MG63 (cell line): ENCODE data around the gene KIAA0825. TPM values are rescaled to one million over a fixed set of nuclear protein-coding genes. Genes with fewer than 3 reads are reported as not detected.

ENCODE experiments used
- DNase-seq: peaks from one replicate; pipeline ENCODE4 v3.0.0-alpha.2; 2020
- H3K27me3 ChIP-seq: fragments of 250-450 bp; sonication (Bioruptor Pico); 2 replicates; pipeline ENCODE4 v1.5.1; 2020; ENCODE audit warnings: mild to moderate bottlenecking, moderate library complexity
- H3K36me3 ChIP-seq: fragments of 250-450 bp; sonication (Bioruptor Pico); 2 replicates; pipeline ENCODE4 v1.5.1; 2020; ENCODE audit warnings: mild to moderate bottlenecking, moderate library complexity
- H3K4me3 ChIP-seq: fragments of 250-450 bp; sonication (Bioruptor Pico); 2 replicates; pipeline ENCODE4 v1.5.1; 2020; ENCODE audit warnings: mild to moderate bottlenecking, moderate library complexity
- H3K9me3 ChIP-seq: fragments of 250-450 bp; sonication (Bioruptor Pico); 2 replicates; pipeline ENCODE4 v1.5.1; 2020; ENCODE audit warnings: mild to moderate bottlenecking, moderate library complexity
- total RNA-seq: library from RNA; depleted of rRNA; stranded (reverse); fragments of >200 nt; shearing (Covaris generic); gene quantifications from 2 replicates; pipeline ENCODE4 v1.2.3, GENCODE V29; 2014; ENCODE audit warnings: low replicate concordance

KIAA0825 gene
- total RNA-seq, 1 experiment from 2014 or later = 0.92 TPM

DNA sequence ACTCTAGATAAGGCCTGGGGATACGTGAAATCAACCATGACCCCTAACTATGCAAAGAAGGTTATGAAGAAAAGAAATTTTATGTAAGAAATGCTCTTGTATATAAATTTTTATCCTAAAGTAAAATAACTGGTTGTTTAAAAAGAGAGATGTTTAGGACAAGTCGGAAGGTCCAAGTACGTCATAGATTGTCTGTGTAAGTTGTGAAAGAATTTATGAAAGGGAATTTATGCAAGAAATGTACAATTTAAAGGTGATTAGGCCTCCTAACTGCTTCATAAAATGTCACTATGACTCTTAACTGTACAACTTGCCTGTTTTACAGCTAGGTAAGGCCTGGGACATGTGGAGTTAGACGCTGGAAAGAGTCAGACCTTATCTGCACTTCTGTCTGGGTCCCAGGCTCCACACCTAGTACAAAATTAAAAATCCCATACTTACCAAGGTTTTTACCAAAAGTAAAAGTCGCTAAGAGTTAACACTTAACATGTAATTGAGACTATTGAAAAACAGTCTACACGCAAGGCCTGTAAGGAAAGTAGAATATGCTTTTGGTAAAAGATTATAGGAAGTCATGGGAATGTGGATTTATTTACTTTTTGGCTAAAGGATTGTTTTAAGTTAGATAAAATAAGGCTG lies 77.4 kb downstream of the KIAA0825 start:
- Histone ChIP-seq H3K27me3 (no peaks in the 10 kb centered on the region), H3K9me3 (peaks cover 21% of the 10 kb centered on the region), H3K36me3 (no peaks in the 10 kb centered on the region), H3K4me3 (no peak overlapping the region)
- no peak for DNase-seq

DNA sequence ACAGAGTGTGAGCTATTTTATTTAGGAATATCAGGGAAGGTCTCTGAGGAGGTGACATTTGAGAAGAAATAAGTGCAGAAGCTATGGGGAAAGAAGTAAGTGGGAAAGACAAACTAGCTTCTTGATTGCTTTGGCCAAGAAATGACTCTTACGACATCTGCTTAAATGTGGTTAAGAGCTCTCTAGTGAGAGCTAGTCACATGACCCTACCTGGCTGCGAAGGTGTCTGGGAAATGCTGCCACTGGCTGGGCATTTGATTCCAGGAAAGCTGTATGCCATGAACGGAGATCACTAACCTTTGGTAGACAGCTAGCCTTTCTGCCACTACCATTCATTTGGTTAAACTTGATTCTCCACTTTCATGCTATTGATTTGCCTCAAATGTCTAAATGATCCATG lies 80.1 kb downstream of the KIAA0825 start:
- no peaks in the 10 kb centered on the region for H3K27me3 ChIP-seq
- no peaks in the 10 kb centered on the region for H3K36me3 ChIP-seq
- peaks cover 21% of the 10 kb centered on the region for H3K9me3 ChIP-seq
- H3K4me3 ChIP-seq = no peak overlapping the region
- no peak for DNase-seq

DNA sequence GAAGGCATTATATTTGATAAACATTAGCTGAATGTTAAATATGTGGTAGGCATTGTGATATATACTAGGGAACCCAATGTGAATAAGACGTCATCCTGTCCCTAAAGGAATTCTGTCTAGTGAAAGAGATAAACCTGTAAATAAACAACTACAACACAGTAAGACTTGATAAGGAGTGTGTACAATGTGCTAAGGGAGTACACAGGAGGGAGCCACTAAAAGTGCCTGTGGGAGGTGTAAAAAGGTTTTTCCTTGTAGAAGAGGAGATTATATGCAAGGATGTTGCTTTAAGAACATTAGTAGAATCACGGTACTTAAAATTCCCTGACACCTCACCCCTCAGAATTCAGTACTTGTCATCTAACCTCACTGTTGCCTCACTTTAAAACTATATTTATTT lies 91.7 kb downstream of the KIAA0825 start:
- Histone ChIP-seq H3K9me3 (no peaks in the 10 kb centered on the region), H3K36me3 (no peaks in the 10 kb centered on the region), H3K27me3 (no peaks in the 10 kb centered on the region), H3K4me3 (no peak overlapping the region)
- no peak for DNase-seq

DNA sequence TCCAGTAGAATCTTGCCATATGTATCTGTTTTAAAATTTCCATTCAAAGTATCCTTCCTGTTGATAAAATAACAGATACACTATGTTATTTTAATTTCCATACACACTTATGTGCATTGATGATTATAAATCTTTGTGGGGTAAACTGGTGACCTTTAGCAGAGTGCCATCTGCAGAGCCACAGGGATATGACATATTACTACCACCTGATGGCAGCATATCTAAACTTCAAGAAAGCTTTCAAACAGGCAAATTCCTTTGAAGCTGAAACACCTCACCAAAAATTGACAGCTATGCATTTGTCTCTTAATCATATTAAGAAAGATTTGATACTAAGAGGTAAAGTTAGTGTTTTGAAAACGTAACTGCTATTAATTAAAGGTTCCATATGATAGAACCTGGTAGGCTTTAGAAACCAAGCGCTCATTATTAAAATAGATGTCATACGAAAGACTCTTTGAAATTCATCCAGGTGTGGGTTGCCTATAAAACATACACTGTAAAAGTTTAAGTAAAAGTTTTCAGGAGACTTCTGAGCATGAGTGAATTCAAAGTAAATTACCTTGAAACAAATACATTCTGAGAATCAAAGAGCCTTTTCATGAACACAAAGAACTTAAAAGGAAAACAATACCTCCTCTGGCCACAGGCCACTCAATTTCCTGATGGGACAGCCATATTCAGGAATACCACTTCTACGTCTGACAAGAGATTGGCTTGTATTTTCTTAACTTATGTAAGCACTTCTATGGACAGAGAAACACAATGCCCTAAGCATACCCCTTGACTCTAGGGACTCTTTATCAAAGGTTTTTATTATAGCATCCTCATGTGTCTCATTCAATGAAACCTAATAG lies 93.3 kb downstream of the KIAA0825 start:
- Histone ChIP-seq H3K36me3 (no peaks in the 10 kb centered on the region), H3K27me3 (no peaks in the 10 kb centered on the region), H3K9me3 (no peaks in the 10 kb centered on the region), H3K4me3 (no peak overlapping the region)
- DNase-seq = no peak

DNA sequence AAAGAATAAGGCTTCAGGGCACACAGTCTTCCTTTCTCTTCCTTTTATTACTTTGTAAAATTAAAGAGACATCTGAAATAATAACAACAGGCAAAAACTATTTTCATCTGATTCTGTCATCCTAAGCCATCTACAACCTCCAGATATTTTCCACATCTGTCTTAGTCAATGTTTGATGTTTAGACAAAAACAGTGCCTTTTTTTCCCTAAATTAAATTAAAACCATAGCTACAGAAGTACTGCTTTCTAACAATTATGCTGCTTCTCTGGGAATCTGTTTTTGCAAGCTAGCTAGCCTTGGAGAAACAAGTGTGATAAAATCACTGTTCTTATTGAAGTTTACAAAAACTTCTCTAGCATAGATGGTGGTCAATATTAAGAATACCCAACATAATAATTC lies 95.4 kb downstream of the KIAA0825 start:
- no peaks in the 10 kb centered on the region for H3K27me3 ChIP-seq
- no peaks in the 10 kb centered on the region for H3K9me3 ChIP-seq
- H3K4me3 ChIP-seq = no peak overlapping the region
- no peaks in the 10 kb centered on the region for H3K36me3 ChIP-seq
- DNase-seq = no peak

DNA sequence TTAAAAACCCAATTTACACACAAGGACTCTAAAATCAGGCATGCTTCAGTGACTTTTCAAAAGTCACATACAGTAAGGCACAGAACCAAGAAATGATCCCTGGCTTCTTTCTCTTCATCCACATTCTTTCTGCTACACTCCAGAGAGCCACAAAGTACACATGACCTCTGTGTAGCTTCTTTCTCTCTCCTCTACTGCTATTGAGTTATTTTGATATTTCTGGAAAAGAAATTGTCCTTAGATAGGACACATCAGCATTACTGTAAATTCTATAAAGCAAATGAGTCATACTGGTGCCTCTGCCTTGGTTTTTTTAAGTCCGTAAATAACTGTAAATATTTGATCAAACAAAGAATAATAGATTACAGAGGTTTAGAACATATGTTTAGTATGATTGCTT lies 96.3 kb downstream of the KIAA0825 start:
- Histone ChIP-seq H3K4me3 (no peak overlapping the region), H3K9me3 (no peaks in the 10 kb centered on the region), H3K27me3 (no peaks in the 10 kb centered on the region), H3K36me3 (no peaks in the 10 kb centered on the region)
- DNase-seq = no peak

DNA sequence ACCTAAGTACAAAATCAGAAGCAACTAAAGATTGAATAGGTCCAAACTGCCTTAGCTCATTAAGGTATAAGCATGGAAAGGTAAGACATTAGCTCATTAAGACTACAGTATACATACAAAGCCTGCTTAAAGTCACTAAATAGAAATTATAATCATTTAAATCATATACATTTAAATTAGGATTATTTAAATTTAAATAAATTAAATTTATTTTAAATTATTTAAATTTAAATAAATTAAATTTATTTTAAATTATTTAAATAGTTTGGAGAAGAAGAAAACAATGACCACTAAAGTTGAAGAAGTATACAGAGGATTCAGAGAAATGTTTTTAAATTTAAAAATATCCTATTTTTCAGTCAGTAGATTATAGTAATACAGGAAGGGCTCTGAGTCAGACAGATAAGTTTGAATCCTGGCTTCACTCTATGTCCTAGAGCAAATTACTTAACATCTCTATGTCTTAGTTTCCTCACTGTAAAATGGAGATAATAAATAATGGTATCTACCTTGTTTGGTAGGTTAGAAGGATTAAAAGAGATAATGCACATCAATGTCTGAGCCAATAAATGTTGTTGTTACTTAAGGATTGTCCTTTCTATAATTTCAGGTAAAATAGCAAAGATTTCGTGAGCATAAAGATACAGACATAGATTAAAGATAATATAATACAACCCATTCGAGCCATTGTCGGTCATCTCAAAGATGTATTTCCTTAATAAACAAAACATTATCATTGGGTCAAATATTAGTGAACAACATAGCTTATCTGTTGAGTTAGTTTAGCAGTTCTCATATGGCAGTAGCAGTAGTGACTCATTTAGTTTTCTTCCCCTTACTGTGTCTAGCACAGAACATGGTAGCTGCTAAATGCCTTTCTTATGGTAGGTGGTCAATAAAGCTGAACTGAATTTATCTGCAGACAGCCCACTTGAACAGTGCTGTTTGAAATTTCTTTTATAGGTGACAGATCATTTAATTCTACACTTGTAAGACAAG lies 100.6 kb downstream of the KIAA0825 start:
- no peak for DNase-seq
- H3K9me3 ChIP-seq = no peaks in the 10 kb centered on the region
- no peak overlapping the region for H3K4me3 ChIP-seq
- H3K36me3 ChIP-seq = no peaks in the 10 kb centered on the region
- H3K27me3 ChIP-seq = no peaks in the 10 kb centered on the region

DNA sequence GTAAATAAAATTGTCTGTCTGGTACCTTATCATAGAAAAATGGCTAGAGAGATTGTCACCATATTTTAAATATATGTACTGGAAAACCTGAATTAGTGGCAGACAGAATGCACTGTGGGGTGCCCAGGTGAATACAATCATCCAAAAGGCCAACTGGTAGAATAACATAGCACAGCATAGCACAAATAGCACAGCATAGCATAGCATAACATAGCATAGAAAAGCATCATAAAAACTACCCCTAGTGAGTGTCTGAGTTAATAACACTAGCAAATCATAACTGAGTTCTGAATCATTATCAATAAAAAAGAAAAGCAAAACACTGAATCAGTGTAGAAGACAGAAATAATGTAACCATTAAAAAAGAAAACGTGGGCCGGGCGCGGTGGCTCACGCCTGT lies 102.3 kb downstream of the KIAA0825 start:
- H3K36me3 ChIP-seq = no peaks in the 10 kb centered on the region
- no peaks in the 10 kb centered on the region for H3K9me3 ChIP-seq
- no peaks in the 10 kb centered on the region for H3K27me3 ChIP-seq
- DNase-seq = no peak
- no peak overlapping the region for H3K4me3 ChIP-seq

DNA sequence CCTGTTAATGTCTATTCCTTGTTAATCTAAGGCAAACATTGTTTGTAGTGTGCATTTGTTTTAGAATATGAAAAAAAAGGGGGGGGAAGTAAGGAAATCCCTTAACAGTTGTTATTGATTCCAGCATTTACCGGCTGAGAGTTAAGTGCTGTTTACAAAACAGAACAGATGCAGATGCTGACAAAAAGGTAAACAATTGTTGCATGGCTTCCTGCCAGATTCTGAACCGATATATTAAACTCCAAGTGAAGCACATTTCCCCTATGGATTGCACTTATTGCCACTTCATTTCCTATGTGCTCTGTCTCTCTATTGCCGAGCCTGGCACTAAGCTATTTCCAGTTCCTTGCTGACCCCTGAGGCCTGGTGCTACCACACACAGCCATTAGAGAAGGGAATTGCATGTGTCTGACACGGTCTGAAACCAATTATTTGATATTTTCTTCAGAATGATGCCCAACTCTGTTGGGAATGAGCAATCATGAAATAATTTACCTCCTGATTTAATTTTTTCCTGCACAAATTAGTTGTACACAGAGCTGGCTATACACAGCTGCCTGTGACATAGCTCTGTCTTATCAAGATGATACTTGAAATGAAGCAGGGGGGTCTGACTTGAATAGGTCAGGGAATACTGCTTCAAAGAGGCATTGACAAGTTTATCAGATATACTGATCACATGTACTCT lies 109.8 kb downstream of the KIAA0825 start:
- Histone ChIP-seq H3K9me3 (no peaks in the 10 kb centered on the region), H3K27me3 (no peaks in the 10 kb centered on the region), H3K4me3 (no peak overlapping the region), H3K36me3 (no peaks in the 10 kb centered on the region)
- DNase-seq = no peak

DNA sequence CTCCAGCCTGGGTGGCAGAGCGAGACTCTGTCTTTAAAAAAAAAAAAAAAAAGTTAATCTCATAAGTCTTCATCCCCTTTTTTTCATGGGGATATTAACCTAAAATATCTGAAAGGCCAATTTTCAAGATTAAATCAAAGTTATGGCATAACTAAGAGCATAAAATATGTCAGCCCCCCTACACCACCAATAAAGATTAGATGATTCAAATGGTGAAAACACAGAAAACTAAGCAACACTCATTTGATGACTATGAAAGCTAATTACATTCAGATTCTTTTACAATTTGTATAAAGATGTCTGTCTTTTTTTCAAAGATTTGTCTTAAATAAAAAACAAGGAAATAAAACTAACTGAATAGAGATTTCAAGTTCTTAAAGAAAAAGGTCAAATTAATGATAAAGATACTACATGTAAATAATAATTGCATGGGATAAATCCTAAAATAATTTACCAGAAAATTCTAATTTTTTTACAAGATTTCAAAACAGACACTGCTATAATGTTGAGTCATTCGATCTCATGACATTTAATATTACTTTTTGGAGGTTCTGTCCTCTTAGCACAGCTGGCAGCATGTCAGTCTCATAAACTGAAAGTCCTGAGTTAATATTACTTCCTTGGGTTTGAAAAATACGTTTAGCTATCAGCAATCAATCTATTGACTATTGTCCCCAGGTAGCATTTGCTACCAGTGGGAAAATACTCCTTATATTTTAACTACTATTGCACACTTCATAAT lies 112.9 kb downstream of the KIAA0825 start:
- no peaks in the 10 kb centered on the region for H3K9me3 ChIP-seq
- H3K36me3 ChIP-seq = no peaks in the 10 kb centered on the region
- no peaks in the 10 kb centered on the region for H3K27me3 ChIP-seq
- H3K4me3 ChIP-seq = no peak overlapping the region
- DNase-seq = no peak

DNA sequence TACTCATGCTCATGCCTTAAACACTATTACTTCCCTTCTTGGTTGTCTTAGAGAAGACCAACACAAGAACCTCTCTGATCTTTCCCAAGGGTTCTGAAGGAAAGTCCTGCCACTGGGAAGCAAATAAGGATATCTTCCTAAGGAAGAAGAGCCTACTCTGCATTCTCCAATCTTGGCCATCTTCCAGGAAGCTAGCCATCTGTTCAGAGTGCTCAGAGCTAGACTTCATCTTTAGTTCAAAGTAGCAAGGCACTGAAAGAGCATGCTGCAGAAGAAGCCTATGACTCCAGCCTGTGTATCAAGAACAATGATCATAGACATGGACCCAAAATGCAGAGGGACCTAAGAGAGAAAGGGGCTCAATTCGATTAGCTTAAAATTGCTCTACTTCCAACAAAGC lies 114.7 kb downstream of the KIAA0825 start:
- Histone ChIP-seq H3K27me3 (no peaks in the 10 kb centered on the region), H3K4me3 (no peak overlapping the region), H3K9me3 (no peaks in the 10 kb centered on the region), H3K36me3 (no peaks in the 10 kb centered on the region)
- DNase-seq = no peak

DNA sequence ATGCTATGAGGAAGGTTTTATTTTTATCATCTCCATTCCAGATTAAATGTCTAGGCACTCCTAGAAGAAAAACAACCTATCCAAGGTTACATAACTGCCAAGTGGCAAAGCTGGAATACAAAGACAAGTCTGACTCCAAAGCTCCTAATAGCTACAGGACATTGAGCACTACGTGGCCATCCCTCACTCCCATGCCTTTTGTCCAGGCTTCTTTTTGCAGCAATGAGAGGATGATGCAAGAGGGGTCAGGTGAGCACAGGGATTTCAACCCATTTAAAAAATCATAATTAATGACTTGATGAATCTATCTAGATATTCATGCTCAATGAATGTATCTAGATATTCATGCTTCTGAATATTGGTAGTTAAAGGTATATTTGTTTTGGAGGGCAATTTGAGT lies 117.0 kb downstream of the KIAA0825 start:
- H3K9me3 ChIP-seq = no peaks in the 10 kb centered on the region
- H3K27me3 ChIP-seq = no peaks in the 10 kb centered on the region

DNA sequence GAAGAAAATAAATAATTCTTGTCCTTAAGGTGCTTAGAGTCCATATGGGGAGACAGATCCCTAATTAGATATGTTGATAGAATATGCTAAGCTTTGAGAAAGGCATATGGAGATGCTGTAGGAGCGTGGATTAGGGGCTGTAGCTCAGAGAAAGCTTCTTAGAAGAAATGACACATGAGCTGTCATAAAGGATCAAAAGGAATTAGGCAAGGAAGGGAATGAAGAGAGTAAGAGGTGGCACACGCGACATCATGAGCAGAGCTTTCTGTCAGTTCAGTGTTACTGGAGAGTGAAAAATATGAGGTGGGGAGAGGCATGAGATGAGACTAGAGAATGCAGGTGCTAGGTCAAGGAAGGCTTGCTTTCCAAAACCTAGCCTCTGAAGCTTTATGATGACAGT lies 118.6 kb downstream of the KIAA0825 start:
- DNase-seq = no peak
- H3K9me3 ChIP-seq = no peaks in the 10 kb centered on the region
- no peak overlapping the region for H3K4me3 ChIP-seq
- H3K27me3 ChIP-seq = no peaks in the 10 kb centered on the region
- H3K36me3 ChIP-seq = no peaks in the 10 kb centered on the region

More for the DNA sequence above, 117.0 kb downstream of the KIAA0825 start:
- Histone ChIP-seq H3K36me3 (no peaks in the 10 kb centered on the region), H3K4me3 (no peak overlapping the region)
- no peak for DNase-seq

DNA sequence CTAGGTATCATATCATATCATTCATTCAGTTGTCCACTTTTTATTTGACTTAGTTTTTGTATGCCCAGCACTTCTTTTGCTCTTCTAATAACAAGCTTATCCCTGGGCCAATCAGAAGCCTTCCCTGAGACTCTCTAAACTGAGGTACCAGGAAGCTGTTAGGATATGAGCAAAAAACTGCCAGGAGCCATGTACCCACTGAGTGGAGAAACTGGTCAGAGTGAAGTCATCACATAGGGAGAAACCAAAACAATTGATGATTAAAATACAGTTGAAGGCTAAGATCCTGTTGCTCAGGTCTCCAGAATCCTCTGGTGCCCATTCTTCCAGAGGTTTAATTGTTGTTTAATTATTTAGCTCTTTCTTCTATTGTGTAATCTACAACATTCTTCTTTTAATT lies 120.2 kb downstream of the KIAA0825 start:
- H3K27me3 ChIP-seq = no peaks in the 10 kb centered on the region
- DNase-seq = no peak
- H3K36me3 ChIP-seq = no peaks in the 10 kb centered on the region
- H3K9me3 ChIP-seq = no peaks in the 10 kb centered on the region
- no peak overlapping the region for H3K4me3 ChIP-seq

DNA sequence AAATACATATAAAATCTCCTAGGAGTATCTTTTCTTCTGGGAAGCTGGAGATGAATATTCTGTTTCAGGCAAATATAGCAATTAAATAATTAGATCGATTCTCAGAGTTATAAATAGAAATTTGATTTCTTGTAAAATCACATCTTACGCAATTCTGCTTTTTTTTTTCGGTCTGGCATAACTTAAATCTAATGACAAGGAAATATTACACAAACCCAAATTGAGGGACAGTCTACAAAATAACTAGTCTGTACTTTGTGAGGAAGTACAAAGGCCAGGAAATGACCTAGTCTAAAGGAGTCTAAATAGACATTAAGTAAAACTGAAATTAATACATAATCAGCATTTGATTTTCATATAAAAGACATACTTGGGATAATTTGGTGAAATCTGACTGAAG lies 133.3 kb downstream of the KIAA0825 start:
- Histone ChIP-seq H3K27me3 (no peaks in the 10 kb centered on the region), H3K4me3 (no peak overlapping the region), H3K36me3 (no peaks in the 10 kb centered on the region), H3K9me3 (no peaks in the 10 kb centered on the region)
- no peak for DNase-seq

DNA sequence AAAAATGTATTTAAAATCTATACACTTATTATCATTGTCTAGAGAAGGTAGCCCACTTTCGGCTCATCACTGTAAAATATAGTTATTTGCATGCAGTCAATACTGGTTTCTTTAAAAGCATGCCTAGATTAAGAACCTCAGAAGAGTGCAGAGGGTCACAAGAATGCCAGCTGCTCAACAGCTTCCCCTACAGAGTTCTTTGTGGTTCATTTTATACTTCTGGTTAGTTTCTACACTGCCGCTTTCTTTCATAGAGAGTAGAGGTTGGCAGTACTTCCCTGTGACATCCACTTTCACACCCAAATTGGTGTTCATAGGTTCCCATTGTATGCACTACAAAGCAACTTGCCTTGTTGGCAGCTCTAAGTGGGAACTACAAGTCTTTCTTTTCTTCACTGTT lies 137.3 kb downstream of the KIAA0825 start:
- H3K9me3 ChIP-seq = no peaks in the 10 kb centered on the region
- no peak overlapping the region for H3K4me3 ChIP-seq
- no peaks in the 10 kb centered on the region for H3K36me3 ChIP-seq
- H3K27me3 ChIP-seq = no peaks in the 10 kb centered on the region
- DNase-seq = no peak
